H1 (cell line): ENCODE data around the gene GSE1. TPM values are rescaled to one million over a fixed set of nuclear protein-coding genes. Genes with fewer than 3 reads are reported as not detected.

ENCODE experiments used
- CTCF ChIA-PET: fragments of 300-600 bp; sonication (Branson Sonifier 250); formaldehyde crosslinking; loops from one replicate; lab custom pipeline; 2021; ENCODE audit not compliant: partially characterized antibody; lab: Charles Lee
- POLR2A ChIA-PET: fragments of 300-600 bp; sonication (Branson Sonifier 250); formaldehyde crosslinking; loops from one replicate; lab custom pipeline; 2021; ENCODE audit warnings: inconsistent platforms; ENCODE audit not compliant: partially characterized antibody; lab: Charles Lee
- DNase-seq, 2 experiments: peaks; one replicate each; pipeline versions ENCODE4 v3.0.0 to v3.0.0-alpha.2; 2010 to 2022; ENCODE audit warnings: low spot score in 2 of 2, low read depth in 1 of 2, mixed read lengths in 1 of 2
- FAIRE-seq: peaks from 2 replicates; lab custom pipeline; 2011; peaks lifted over from hg19 to GRCh38; lab: Jason Lieb, UNC
- H2AFZ ChIP-seq: 2 replicates; pipeline ENCODE4 v1.8.1; 2012; ENCODE audit warnings: low read length, inconsistent platforms
- H2AK5ac ChIP-seq: 2 replicates; pipeline ENCODE4 v1.6.1; 2013; ENCODE audit warnings: low read depth, low read length
- H2BK120ac ChIP-seq: replicated peaks from 2 replicates; pipeline ENCODE3; 2013; ENCODE audit warnings: low read depth, low read length, inconsistent platforms
- H2BK12ac ChIP-seq: 2 replicates; pipeline ENCODE4 v1.6.1; 2013; ENCODE audit warnings: low read depth, low read length
- H2BK15ac ChIP-seq: 2 replicates; pipeline ENCODE4 v1.6.1; 2013; ENCODE audit warnings: low read length
- H2BK20ac ChIP-seq: 2 replicates; pipeline ENCODE4 v1.6.1; 2013; ENCODE audit warnings: low read length
- H2BK5ac ChIP-seq: 2 replicates; pipeline ENCODE4 v1.6.1; 2013; ENCODE audit warnings: low read depth, low read length
- H3K14ac ChIP-seq: 2 replicates; pipeline ENCODE4 v1.6.1; 2013; ENCODE audit warnings: inconsistent platforms; ENCODE audit not compliant: insufficient read length
- H3K18ac ChIP-seq: 2 replicates; pipeline ENCODE4 v1.6.1; 2013; ENCODE audit warnings: low read length; ENCODE audit errors: extremely low read depth
- H3K23ac ChIP-seq: 2 replicates; pipeline ENCODE4 v1.6.1; 2013; ENCODE audit warnings: inconsistent platforms; ENCODE audit not compliant: insufficient read length
- H3K23me2 ChIP-seq: 2 replicates; pipeline ENCODE4 v1.6.1; 2013; ENCODE audit warnings: low read depth, low read length
- H3K27ac ChIP-seq: 2 replicates; pipeline ENCODE4 v1.6.1; 2011; ENCODE audit warnings: low read depth, low read length, inconsistent platforms
- H3K27me3 ChIP-seq, 4 experiments: replicated peaks in 1 of 4; 1 replicate in 1 of 4; 2 replicates in 3 of 4; pipeline versions ENCODE4 v1.6.1 to v1.8.1; 2011 to 2013; ENCODE audit warnings: low read length in 3 of 4, mild to moderate bottlenecking in 3 of 4, inconsistent platforms in 2 of 4, mixed read lengths in 2 of 4, moderate library complexity in 1 of 4; ENCODE audit not compliant: control insufficient read depth in 3 of 4, insufficient read depth in 3 of 4; ENCODE audit errors: extremely low read depth in 1 of 4
- H3K36me3 ChIP-seq, 4 experiments: 2 replicates each; pipeline versions ENCODE4 v1.6.1 to v1.8.1; 2011 to 2013; ENCODE audit warnings: mild to moderate bottlenecking in 4 of 4, low read length in 3 of 4, moderate library complexity in 2 of 4, control low read depth in 1 of 4, inconsistent platforms in 1 of 4; ENCODE audit not compliant: insufficient read depth in 4 of 4, control insufficient read depth in 2 of 4
- H3K4ac ChIP-seq: replicated peaks from 2 replicates; pipeline ENCODE3; 2013; ENCODE audit warnings: low read length, low read depth, mixed read lengths, inconsistent platforms; ENCODE audit not compliant: insufficient read length
- H3K4me1 ChIP-seq, 4 experiments: replicated peaks in 1 of 4; 1 replicate in 1 of 4; 2 replicates in 3 of 4; pipeline versions ENCODE4 v1.6.1 to v1.8.1; 2011 to 2013; ENCODE audit warnings: low read length in 3 of 4, inconsistent platforms in 2 of 4, mixed read lengths in 1 of 4; ENCODE audit not compliant: insufficient read depth in 4 of 4, control insufficient read depth in 3 of 4
- H3K4me2 ChIP-seq, 2 experiments: 2 replicates each; pipeline versions ENCODE4 v1.6.1 to v1.8.1; 2011 to 2013; ENCODE audit warnings: low read depth in 2 of 2, low read length in 2 of 2, control low read depth in 1 of 2, inconsistent platforms in 1 of 2, mild to moderate bottlenecking in 1 of 2; ENCODE audit not compliant: insufficient read depth in 1 of 2
- H3K4me3 ChIP-seq, 4 experiments: fragments of 200-600, 300-600 bp in 1 of 4; sonication (generic), shearing (Covaris generic), sonication (Bioruptor Twin) in 1 of 4; 2 replicates each; pipeline versions ENCODE4 v1.5.1 to v1.8.1; 2011 to 2016; ENCODE audit warnings: low read length in 4 of 4, low read depth in 3 of 4, control low read depth in 2 of 4, inconsistent platforms in 2 of 4, mild to moderate bottlenecking in 2 of 4, mixed read lengths in 1 of 4, moderate library complexity in 1 of 4; ENCODE audit not compliant: insufficient read depth in 2 of 4; ENCODE audit errors: extremely low read depth in 1 of 4
- H3K56ac ChIP-seq: replicated peaks from 2 replicates; pipeline ENCODE3; 2013; ENCODE audit warnings: low read depth, mild to moderate bottlenecking, mixed read lengths, low read length, inconsistent platforms; ENCODE audit not compliant: insufficient read length
- H3K79me1 ChIP-seq: 2 replicates; pipeline ENCODE4 v1.6.1; 2013; ENCODE audit warnings: low read depth, low read length, control low read depth
- H3K79me2 ChIP-seq, 2 experiments: 2 replicates each; pipeline versions ENCODE4 v1.6.1 to v1.8.1; 2012 to 2013; ENCODE audit warnings: low read length in 2 of 2, mild to moderate bottlenecking in 2 of 2, inconsistent platforms in 1 of 2; ENCODE audit not compliant: insufficient read depth in 2 of 2, control insufficient read depth in 1 of 2
- H3K9ac ChIP-seq, 4 experiments: replicated peaks in 1 of 4; 1 replicate in 1 of 4; 2 replicates in 3 of 4; pipeline versions ENCODE4 v1.6.1 to v1.8.1; 2011 to 2013; ENCODE audit warnings: low read depth in 3 of 4, low read length in 3 of 4, control low read depth in 2 of 4, mild to moderate bottlenecking in 2 of 4, moderate library complexity in 2 of 4, inconsistent platforms in 1 of 4; ENCODE audit errors: extremely low read depth in 1 of 4
- H3K9me3 ChIP-seq, 2 experiments: 2 replicates each; pipeline versions ENCODE4 v1.6.1 to v1.8.1; 2012 to 2013; ENCODE audit warnings: mild to moderate bottlenecking in 2 of 2, moderate library complexity in 2 of 2, control low read depth in 1 of 2, inconsistent platforms in 1 of 2, low read depth in 1 of 2, low read length in 1 of 2, mixed read lengths in 1 of 2; ENCODE audit not compliant: insufficient read depth in 2 of 2
- H4K20me1 ChIP-seq, 2 experiments: replicated peaks in 1 of 2; 2 replicates each; pipeline versions ENCODE3 to v1.8.1; 2011 to 2013; ENCODE audit warnings: inconsistent platforms in 2 of 2, low read length in 2 of 2, mild to moderate bottlenecking in 1 of 2; ENCODE audit not compliant: insufficient read depth in 2 of 2, control insufficient read depth in 1 of 2
- H4K5ac ChIP-seq: 2 replicates; pipeline ENCODE4 v1.6.1; 2013; ENCODE audit warnings: low read length, low read depth, mixed read lengths, inconsistent platforms; ENCODE audit not compliant: insufficient read length
- H4K8ac ChIP-seq: 2 replicates; pipeline ENCODE4 v1.8.0; 2013; ENCODE audit warnings: mild to moderate bottlenecking, moderate library complexity, low read length, inconsistent platforms; ENCODE audit not compliant: insufficient read depth; ENCODE audit errors: extremely low read depth
- H4K91ac ChIP-seq: replicated peaks from 2 replicates; pipeline ENCODE3; 2013; ENCODE audit warnings: low read length, mixed read lengths, inconsistent platforms; ENCODE audit not compliant: insufficient read length
- BCL11A ChIP-seq, 2 experiments: IDR thresholded peaks; one replicate each; pipeline ENCODE4 v1.6.1; 2011; ENCODE audit warnings: low read depth in 2 of 2, low read length in 2 of 2, mild to moderate bottlenecking in 2 of 2
- CHD2 ChIP-seq: IDR thresholded peaks from 2 replicates; pipeline ENCODE4 v1.6.1; 2012; ENCODE audit warnings: low read length, improper control_type of control experiment
- KDM1A ChIP-seq: fragments of 200-600, 300-600 bp; sonication (generic); IDR thresholded peaks from 2 replicates; pipeline ENCODE4 v1.7.1; 2016; ENCODE audit warnings: mild to moderate bottlenecking, low read length, borderline replicate concordance
- PHF8 ChIP-seq: fragments of 200-600 bp; sonication (generic); conservative IDR thresholded peaks from 2 replicates; pipeline ENCODE4 v1.7.1; 2012; ENCODE audit warnings: low read depth, mild to moderate bottlenecking, inconsistent platforms, low read length, moderate library complexity
- RBBP5 ChIP-seq: IDR thresholded peaks from 2 replicates; pipeline ENCODE4 v1.7.1; 2012; ENCODE audit warnings: low read depth, mild to moderate bottlenecking, inconsistent platforms, low read length, moderate library complexity, borderline replicate concordance
- SIRT6 ChIP-seq: IDR thresholded peaks from one replicate; pipeline ENCODE4 v1.7.1; 2012; ENCODE audit warnings: low read length, inconsistent platforms
- SP2 ChIP-seq: IDR thresholded peaks from 2 replicates; pipeline ENCODE4 v1.6.1; 2012; ENCODE audit warnings: mild to moderate bottlenecking, low read length, inconsistent platforms
- WGBS, 2 experiments: shearing (Covaris generic) in 1 of 2; methylation state at CpG; one replicate each; pipeline versions ENCODE4 v1.1.6 to v1.1.7; 2013 to 2015; ENCODE audit warnings: low lambda C conversion rate in 2 of 2, mixed read lengths in 2 of 2, inconsistent platforms in 1 of 2, low coverage in 1 of 2, missing lambda C conversion rate in 1 of 2; ENCODE audit not compliant: insufficient replicate concordance in 2 of 2, insufficient coverage in 1 of 2, insufficient read length in 1 of 2; ENCODE audit errors: extremely low coverage in 1 of 2, missing lambda C conversion rate in 1 of 2; 5-methylcytosine and 5-hydroxymethylcytosine counted together
- polyA plus RNA-seq, 7 experiments: library from polyadenylated mRNA; depleted of rRNA in 3 of 7; stranded (reverse) in 5 of 7; unstranded in 2 of 7; fragments of >200 nt in 5 of 7; fragments of 200-250 nt in 2 of 7; gene quantifications; 1 replicate in 5 of 7; 2 replicates in 1 of 7; 4 replicates in 1 of 7; pipeline versions ENCODE4 v1.2.1 to v1.2.3, GENCODE V29; 2011 to 2013; ENCODE audit warnings: missing spikeins in 2 of 7, mixed read lengths in 2 of 7
- total RNA-seq: library from RNA; stranded (reverse); fragmentation: NEBNext Ultra II Directional; extraction: Animal tissue kit (Norgen Biotek cat#: 25700); gene quantifications from 2 replicates; pipeline ENCODE4 v1.2.1, GENCODE V29; 2021
- TF ChIP-seq, protein P1 (sequence below): IDR thresholded peaks from 2 replicates; pipeline ENCODE4 v1.6.1; 2012; ENCODE audit warnings: low read length, inconsistent platforms
- TF ChIP-seq, protein P2 (sequence below): IDR thresholded peaks from 2 replicates; pipeline ENCODE4 v1.6.1; 2011; ENCODE audit warnings: low read length, improper control_type of control experiment

The GSE1 gene
- total and polyA plus RNA-seq, 2 of the 8 experiments (the other 6 are each of a cell fraction or from before 2014, with no cell fraction given) = 26.0 to 65.6 TPM

DNA sequence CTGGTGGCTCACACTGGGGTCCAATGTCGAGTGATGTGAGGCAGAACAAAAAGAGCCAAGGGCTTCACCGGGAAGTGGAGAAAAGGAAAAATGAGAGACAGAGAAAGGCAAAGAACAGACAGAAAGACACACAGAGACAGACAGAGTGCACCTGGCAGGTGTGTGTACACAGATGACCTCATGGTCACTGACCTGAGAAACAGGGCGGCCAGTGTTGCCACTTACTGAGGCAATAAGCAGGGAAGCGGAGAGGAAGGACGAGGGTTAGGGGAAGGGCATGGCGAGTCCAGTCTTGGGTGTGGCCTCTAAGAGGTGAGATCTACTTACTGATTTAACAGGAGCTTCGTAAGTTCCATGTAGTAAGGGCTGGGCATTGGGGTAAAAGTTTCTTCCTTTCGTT is 68.1 kb downstream of the GSE1 start:
- Histone ChIP-seq H2BK5ac (no peak overlapping the region), H3K79me2 (peaks cover 0 to 22% of the 10 kb centered on the region in 2 experiments; a peak in 2 of 4 replicates), H3K4me3 (no peak overlapping the region), H2BK20ac (no peak overlapping the region), H3K56ac (no peak overlapping the region), H4K8ac (no peak overlapping the region), H2AFZ (no peak overlapping the region), H3K23ac (no peak overlapping the region), H3K18ac (no peak overlapping the region), H3K9me3 (no peaks in the 10 kb centered on the region), H3K9ac (no peak overlapping the region)
- ChIA-PET POLR2A (interaction anchor here (1.4 to 9.5 kb wide), 2 partner anchors 6 to 9 kb away, joined by 4 to 77 read pairs; no protein-coding TSS in a partner anchor), CTCF (interaction anchor here (1.2 to 37.0 kb wide), 4 partner anchors 9 to 37 kb away, joined by 4 to 620 read pairs (median 126); no protein-coding TSS in a partner anchor)
- TF ChIP-seq CHD2 (no peak), PHF8 (no peak), BCL11A (IDR thresholded peaks at IDR 0.05; ENCODE audit: low read depth in 2 of 2, low read length in 2 of 2) (no peak), KDM1A (no peak), RBBP5 (no peak), SIRT6 (no peak), SP2 (no peak)
- TF ChIP-seq, protein P1, sequence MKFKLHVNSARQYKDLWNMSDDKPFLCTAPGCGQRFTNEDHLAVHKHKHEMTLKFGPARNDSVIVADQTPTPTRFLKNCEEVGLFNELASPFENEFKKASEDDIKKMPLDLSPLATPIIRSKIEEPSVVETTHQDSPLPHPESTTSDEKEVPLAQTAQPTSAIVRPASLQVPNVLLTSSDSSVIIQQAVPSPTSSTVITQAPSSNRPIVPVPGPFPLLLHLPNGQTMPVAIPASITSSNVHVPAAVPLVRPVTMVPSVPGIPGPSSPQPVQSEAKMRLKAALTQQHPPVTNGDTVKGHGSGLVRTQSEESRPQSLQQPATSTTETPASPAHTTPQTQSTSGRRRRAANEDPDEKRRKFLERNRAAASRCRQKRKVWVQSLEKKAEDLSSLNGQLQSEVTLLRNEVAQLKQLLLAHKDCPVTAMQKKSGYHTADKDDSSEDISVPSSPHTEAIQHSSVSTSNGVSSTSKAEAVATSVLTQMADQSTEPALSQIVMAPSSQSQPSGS = no peak
- TF ChIP-seq, protein P2, sequence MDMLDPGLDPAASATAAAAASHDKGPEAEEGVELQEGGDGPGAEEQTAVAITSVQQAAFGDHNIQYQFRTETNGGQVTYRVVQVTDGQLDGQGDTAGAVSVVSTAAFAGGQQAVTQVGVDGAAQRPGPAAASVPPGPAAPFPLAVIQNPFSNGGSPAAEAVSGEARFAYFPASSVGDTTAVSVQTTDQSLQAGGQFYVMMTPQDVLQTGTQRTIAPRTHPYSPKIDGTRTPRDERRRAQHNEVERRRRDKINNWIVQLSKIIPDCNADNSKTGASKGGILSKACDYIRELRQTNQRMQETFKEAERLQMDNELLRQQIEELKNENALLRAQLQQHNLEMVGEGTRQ = no peak
- TF ChIP-seq, all 59 proteins: peak for 0
- no peak overlapping the region for H3K4ac ChIP-seq
- peaks cover 3 to 18% of the 10 kb centered on the region in 2 experiments for H4K20me1 ChIP-seq
- FAIRE-seq = no peak
- H4K5ac ChIP-seq = no peak overlapping the region
- no peaks in the 10 kb centered on the region for H3K27me3 ChIP-seq
- WGBS, 2 experiments = 94% methylated on average over 8 of the region's 8 CpGs; no CpG with 5 or more reads in 1 of the 2 experiments
- H2BK15ac ChIP-seq = no peak overlapping the region
- H3K4me2 ChIP-seq = no peak overlapping the region
- peaks cover 9% of the 10 kb centered on the region; the same call in 1 of the 2 replicates for H3K79me1 ChIP-seq
- no peak for DNase-seq
- no peak overlapping the region for H3K27ac ChIP-seq
- no peak overlapping the region for H2AK5ac ChIP-seq
- no peak overlapping the region for H2BK12ac ChIP-seq
- peaks cover 26 to 50% (median 36%) of the 10 kb centered on the region in 4 experiments for H3K36me3 ChIP-seq
- no peaks in the 10 kb centered on the region for H3K23me2 ChIP-seq
- H3K4me1 ChIP-seq = no peaks in the 10 kb centered on the region
- H3K14ac ChIP-seq = no peak overlapping the region
- no peak overlapping the region for H2BK120ac ChIP-seq
- H4K91ac ChIP-seq = no peak overlapping the region
